LHCN-M2 (cell line): ENCODE results near the gene ZNF484. TPM values are rescaled to one million over a fixed set of nuclear protein-coding genes. Genes with fewer than 3 reads are reported as not detected.
A peak's percentile ranks its signal among the peaks of the same experiment; 100 is the strongest.
"Not testable (repeated sequence)": the region's sequence is repeated elsewhere in the genome, so short reads cannot be mapped to it uniquely, and the experiment has no call there.

Experiments
- DNase-seq: peaks from one replicate; pipeline ENCODE4 v3.0.0-alpha.2; 2012; ENCODE audit warnings: low read depth
- total RNA-seq: library from RNA; depleted of rRNA; stranded (reverse); fragments of >200 nt; gene quantifications from 2 replicates; pipeline ENCODE4 v1.2.3, GENCODE V29; 2014

ZNF484 gene
- total RNA-seq, 1 experiment from 2014 or later = 10.1 TPM

DNA sequence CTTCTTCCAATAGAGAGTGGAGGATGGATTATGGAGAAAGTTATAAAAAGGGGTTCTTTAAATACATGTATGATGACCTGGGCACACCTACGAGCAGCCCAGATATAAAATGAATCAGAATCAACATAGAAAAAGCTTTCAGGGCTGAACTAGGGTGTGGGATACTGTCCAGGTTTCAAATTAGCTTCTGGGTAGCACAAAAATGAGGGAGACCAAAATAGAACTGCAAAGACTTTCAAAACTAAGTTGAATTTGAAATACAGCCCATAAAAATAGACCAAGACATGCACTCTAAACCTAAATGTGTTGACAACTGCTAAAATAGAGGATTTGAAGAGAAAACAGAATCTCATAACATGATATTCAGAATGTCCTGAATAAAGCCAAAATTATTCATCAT lies 17.0 kb downstream of the ZNF484 start:
- DNase-seq = no peak

GRCh38 chr9:92857236-92857635 lies 20.6 kb downstream of the ZNF484 start:
- no peak for DNase-seq

GRCh38 chr9:92853716-92854115 lies 24.1 kb downstream of the ZNF484 start:
- no peak for DNase-seq

DNA sequence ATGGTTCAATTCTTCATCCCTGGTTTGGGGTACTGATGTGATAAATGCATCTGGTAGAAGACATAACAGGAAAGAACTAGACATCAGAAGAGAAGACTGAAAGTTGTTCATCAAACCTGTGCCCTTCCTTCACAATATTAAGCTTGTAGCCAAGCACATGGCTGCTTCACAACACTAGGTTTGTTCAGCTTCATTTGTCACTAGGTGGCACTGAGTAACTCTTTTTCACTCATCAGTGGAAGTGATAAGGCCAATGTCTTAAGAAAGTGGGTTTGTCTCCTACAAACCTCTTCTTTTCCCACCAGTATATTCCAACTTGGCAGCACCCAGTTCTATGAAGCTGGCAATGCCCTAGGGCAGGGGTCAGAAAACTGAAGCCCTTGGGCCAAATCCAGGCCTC lies 26.9 kb downstream of the ZNF484 start:
- DNase-seq = no peak

GRCh38 chr9:92848740-92849139 lies 29.1 kb downstream of the ZNF484 start:
- not testable (repeated sequence) for DNase-seq

GRCh38 chr9:92846662-92847145 lies 31.1 kb downstream of the ZNF484 start:
- no peak for DNase-seq

DNA sequence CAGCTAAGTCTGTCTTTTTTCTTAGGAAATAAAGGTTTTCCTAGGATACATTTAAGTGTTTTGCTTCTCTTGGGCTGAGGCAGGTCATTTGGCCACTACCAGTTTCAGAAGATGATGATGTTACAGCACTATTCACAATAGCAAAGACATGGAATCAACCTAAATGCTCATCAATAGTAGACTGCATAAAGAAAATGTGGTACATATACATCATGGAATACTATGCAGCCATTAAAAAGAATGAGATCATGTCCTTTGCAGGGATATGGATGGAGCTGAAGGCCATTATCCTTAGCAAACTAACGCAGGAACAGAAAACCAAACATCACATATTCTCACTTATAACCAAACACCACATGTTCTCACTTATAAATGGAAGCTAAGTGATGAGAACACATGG lies 39.4 kb downstream of the ZNF484 start:
- not testable (repeated sequence) for DNase-seq

- no peak for DNase-seq
These were observed 40.6 kb downstream of the ZNF484 start for GRCh38 chr9:92837191-92837590.

GRCh38 chr9:92829420-92829819 lies 48.4 kb downstream of the ZNF484 start:
- DNase-seq = no peak

DNA sequence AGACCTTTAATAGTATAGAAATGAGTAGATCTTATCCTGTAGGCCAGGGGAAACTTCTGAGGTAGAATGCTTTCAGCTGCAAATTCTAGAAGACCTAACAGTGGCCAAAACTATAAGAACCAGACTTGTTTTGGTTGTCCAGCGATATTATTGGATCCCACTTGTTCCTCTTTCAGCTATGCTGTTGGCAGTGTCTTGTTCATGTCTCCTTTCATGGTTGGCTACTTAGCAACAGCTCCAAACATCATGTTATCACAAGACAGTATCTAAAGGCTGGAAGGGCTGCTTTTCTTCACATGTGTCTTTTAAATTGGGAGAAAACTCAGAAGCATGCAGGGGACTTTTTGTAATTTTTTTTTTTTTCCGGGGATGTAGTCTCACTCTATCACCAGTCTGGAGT lies 52.8 kb downstream of the ZNF484 start:
- DNase-seq = not testable (repeated sequence)

DNA sequence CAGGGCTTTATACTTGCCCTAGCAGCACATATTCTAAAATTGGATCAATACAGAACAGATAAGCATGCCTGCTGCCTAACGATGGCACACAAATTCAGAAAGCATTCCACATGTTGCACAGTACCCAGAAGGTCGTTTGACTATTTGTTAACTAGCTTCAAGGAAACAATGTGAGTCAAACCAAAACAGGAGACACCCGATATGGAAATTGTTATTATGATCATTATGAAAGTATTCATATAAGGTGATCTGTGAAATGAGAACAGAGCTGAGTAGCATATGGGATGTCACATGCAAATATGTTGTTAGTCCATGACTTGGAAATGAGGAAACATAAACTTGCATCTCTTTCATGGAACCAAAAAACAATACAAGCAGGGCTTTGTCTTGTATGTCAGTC lies 56.9 kb downstream of the ZNF484 start:
- DNase-seq = no peak

GRCh38 chr9:92819898-92820297 lies 57.9 kb downstream of the ZNF484 start:
- DNase-seq = not testable (repeated sequence)

GRCh38 chr9:92809629-92810326 lies 68.1 kb downstream of the ZNF484 start:
- DNase-seq = not testable (repeated sequence)

DNA sequence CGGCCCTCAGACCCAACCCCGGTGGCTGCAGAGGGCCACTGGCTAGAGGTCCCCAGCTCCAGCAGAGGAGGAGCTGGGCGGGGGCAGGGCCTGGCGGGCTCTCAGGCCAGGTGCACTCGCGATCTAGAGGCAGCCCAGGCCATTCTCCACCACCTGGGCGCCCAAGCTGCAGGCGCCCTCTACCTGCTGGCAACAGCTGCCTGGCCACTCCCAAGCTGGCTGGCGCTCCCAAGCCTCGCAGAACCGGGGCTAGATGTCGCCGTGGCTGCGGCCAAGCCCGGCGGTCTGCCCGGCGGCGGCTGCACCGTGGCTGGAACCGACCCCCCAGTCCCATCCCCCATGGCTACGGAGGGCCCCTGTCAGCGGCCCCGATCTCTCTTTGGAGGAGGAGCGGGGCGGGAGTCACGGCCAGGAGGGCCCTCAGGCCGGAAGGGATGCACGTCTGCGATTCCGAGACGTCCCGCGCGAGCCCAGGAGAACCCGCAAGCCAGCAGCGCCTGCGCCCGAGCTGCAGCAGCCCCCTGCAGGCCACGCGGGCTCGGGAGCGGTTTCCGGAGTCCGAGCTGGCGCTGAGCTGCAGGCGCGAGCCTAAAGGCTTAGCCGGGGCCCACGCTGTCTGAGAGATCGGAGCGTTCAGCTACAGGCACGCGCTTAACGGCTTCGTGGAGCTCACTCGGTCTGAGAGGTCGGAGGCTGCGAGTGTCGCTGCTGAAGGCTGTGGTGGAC lies 68.9 kb downstream of the ZNF484 start:
- peak; percentile 49 for DNase-seq

DNA sequence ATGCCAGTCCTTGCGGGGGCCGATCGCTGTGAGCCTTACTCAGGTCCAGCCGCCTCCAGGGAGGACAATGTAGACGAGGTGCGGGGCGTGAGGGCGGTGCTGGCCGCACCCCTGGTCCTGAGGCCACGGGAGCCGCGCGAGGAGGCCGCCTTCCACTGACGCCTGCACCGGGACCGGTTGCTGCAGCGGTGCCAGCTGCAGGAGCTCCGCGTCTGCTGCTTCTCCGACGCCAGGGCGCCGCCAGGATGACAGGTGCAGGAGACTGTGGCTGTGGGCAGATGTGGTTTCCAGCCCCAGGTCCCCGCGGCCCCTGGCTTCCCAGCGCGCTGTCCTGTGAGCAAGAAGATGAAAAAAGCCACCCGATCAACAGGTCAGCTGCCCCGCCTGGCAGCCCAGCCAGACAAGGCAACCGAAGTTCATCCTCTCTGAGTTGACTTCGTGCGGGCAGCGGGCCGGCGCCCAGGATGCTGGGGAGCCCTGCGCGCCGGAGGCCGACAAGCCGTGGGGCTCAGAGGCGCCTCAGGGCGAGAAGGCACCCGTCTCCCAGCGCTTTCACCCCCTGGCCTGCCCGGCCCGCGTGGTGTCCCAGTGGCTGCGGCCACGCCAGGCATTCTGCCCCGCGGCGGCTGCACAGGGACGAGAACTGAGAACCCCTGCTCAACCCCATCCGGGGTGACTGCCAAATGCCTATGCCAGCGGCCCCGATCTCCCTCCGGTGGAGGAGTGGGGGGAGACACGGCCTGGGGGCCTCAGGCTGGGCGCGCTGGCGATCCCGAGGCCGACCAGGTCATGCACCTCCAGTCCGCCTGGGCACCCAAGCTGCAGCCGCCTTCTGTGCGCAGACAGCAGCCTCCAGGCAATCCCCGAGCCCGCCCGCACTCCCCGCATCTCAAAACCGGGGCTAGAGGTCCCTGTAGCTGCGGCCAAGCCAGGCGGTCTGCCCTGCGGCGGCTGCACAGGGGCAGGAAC lies 69.8 kb downstream of the ZNF484 start:
- peak; percentile 11 for DNase-seq

- DNase-seq = no peak
These were observed 70.6 kb downstream of the ZNF484 start for GRCh38 chr9:92807031-92807756.

- DNase-seq = no peak
These were observed 73.1 kb downstream of the ZNF484 start for GRCh38 chr9:92804727-92805126.

DNA sequence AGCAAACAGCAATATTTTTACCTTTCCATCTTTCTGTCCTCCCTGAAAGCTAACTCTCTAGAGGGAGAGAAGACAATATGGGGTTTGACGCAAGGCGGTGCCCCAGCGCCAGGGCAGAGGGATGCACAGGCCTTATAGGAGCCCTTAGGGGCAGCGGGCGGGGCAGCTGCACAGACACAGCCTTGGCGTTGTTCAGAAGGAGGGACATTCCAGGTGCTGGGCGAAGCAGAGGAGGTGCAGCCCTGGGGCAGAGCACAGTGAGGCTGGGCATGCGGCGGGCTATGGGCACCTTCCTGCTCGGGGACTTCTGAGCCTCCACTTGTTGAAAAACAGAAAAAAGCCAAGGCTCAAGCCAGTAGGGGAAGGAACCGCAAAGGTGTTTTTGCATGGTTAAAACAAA lies 79.5 kb downstream of the ZNF484 start:
- no peak for DNase-seq

DNA sequence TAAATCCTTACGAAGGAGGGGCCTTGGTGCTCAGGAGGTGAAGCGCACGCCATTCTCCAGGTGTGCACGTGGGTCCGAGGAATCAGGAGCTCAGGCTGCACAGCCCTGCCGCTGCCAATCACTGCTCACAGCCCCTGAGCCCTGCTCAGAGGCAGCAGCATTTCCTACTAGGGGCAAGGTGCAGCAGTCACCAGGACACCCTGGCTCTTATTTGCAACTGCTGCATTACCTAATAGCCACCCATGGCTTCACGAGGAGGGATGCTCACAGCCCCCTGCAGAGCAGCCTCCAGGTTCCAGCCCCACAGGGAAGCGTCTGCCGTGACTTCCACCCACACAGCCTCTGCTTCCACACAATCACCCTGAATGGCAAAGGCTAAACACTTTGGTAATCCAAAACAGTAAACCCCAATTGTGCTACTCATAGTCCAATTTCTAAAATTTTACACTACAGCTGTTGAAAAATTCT lies 81.5 kb downstream of the ZNF484 start:
- DNase-seq = not testable (repeated sequence)

DNA sequence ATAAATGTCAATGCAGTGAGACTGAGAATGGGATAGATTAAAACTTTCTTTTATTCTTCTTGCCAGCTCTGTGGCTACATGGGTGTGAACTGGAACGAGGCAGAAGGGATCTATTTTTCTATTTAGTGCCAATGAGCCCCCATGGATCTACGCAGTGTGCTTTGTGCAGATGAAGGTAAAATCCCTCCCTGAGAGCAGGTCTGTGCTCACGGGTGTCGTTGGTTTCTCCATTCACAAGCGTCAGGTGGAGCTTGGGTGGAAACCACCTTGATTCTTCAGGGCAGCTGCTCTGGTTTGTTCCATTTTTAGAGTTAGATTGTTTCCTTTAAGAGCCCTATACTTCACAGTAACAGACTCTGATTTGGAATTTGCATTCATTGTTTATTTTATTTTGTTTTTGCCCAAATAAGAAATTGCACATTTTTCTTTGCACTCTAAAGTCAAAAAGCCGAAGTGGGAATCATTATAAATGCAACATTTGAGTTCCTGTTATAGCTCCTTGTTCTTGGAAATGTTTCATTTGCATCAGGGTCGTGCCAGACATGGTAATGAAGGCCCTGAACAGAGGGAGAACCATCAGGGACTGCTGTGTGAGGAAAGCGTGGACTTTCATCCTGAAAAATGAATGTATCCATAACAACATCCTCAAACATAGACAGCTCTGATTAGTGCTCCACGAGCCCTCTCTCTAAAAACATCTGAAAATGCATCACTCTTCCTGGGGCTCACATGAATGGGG lies 82.1 kb downstream of the ZNF484 start:
- no peak for DNase-seq
